Measurements from ENCODE around the gene GREB1L.

DNA sequence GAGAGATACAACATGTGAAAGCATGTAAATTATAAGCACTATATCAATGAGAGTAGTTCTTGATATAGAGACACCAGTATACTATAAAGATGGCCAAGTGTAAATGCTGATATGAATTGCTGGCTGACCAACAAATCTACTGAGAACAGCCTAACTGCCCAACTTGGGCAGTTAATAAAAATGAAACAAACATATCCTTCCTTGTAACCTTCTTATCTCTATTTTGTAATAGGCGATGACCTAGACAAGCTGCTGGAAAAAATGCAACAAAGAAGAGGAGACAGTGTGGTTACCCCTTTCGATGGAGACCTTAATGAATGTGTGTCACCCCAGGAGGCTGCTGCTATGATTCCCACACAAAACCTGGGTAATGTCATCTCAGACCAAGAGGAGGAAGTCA is 209.8 kb downstream of the GREB1L start:
- TF ChIP-seq, protein P1, sequence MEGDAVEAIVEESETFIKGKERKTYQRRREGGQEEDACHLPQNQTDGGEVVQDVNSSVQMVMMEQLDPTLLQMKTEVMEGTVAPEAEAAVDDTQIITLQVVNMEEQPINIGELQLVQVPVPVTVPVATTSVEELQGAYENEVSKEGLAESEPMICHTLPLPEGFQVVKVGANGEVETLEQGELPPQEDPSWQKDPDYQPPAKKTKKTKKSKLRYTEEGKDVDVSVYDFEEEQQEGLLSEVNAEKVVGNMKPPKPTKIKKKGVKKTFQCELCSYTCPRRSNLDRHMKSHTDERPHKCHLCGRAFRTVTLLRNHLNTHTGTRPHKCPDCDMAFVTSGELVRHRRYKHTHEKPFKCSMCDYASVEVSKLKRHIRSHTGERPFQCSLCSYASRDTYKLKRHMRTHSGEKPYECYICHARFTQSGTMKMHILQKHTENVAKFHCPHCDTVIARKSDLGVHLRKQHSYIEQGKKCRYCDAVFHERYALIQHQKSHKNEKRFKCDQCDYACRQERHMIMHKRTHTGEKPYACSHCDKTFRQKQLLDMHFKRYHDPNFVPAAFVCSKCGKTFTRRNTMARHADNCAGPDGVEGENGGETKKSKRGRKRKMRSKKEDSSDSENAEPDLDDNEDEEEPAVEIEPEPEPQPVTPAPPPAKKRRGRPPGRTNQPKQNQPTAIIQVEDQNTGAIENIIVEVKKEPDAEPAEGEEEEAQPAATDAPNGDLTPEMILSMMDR (IDR thresholded peaks at IDR 0.05; ENCODE audit: poor library complexity): no peak
- no peak for TF ChIP-seq EZH2phosphoT487 (IDR thresholded peaks at IDR 0.05; ENCODE audit: low read depth, severe bottlenecking, unreplicated experiment)
